22Rv1 (cell line): ENCODE data around the gene C16orf78.

ENCODE experiments used
- CTCF ChIP-seq: fragments of 450-650 bp; IDR thresholded peaks from 2 replicates; pipeline ENCODE4 v1.5.1; 2017; ENCODE audit warnings: mild to moderate bottlenecking
- ZFX ChIP-seq: fragments of 450-650 bp; IDR thresholded peaks from 2 replicates; pipeline ENCODE4 v1.6.1; 2017; ENCODE audit warnings: antibody characterized with exemption, borderline replicate concordance

- no peak for TF ChIP-seq CTCF
- no peak for TF ChIP-seq ZFX
Observed at GRCh38 chr16:49344401-49344800, 29.2 kb upstream of the C16orf78 start.
